AG04450 (cell line): ENCODE data around the gene SEMA5A. TPM values are rescaled to one million over a fixed set of nuclear protein-coding genes. Genes with fewer than 3 reads are reported as not detected.

Source experiments
- CTCF ChIA-PET: fragments of 300-600, 350-600 bp; formaldehyde crosslinking; extraction: SDS; loops from one replicate; lab custom pipeline; 2022; ENCODE audit warnings: antibody characterized with exemption, inconsistent platforms; lab: Charles Lee
- POLR2A ChIA-PET: fragments of 350-600 bp; formaldehyde crosslinking; extraction: SDS; loops from one replicate; lab custom pipeline; 2021; ENCODE audit warnings: antibody characterized with exemption, inconsistent platforms; lab: Yijun Ruan, JAX
- DNase-seq: peaks from one replicate; pipeline ENCODE4 v3.0.0-alpha.2; 2011; ENCODE audit warnings: low read depth, low spot score
- H3K27ac ChIP-seq: one replicate; pipeline ENCODE4 v1.5.1; 2012; ENCODE audit warnings: low read depth, low read length, control low read depth
- H3K27me3 ChIP-seq: one replicate; pipeline ENCODE4 v1.6.0; 2012; ENCODE audit warnings: low read length; ENCODE audit not compliant: control insufficient read depth, insufficient read depth
- H3K4me3 ChIP-seq: 2 replicates; pipeline ENCODE4 v1.5.1; 2011; ENCODE audit warnings: mild to moderate bottlenecking, low read depth, low read length, control low read depth
- H3K9me3 ChIP-seq: 2 replicates; pipeline ENCODE4 v1.5.1; 2012; ENCODE audit warnings: low read length; ENCODE audit not compliant: control insufficient read depth, insufficient read depth
- CTCF ChIP-seq: IDR thresholded peaks from 2 replicates; pipeline ENCODE4 v1.5.1; 2011; ENCODE audit warnings: low read depth, low read length, control low read depth, inconsistent platforms
- polyA plus RNA-seq: library from polyadenylated mRNA; depleted of rRNA; stranded (reverse); fragments of >200 nt; gene quantifications from 2 replicates; pipeline ENCODE4 v1.2.3, GENCODE V29; 2011

Gene SEMA5A
- polyA plus RNA-seq, 1 experiment: 31.8 TPM

DNA sequence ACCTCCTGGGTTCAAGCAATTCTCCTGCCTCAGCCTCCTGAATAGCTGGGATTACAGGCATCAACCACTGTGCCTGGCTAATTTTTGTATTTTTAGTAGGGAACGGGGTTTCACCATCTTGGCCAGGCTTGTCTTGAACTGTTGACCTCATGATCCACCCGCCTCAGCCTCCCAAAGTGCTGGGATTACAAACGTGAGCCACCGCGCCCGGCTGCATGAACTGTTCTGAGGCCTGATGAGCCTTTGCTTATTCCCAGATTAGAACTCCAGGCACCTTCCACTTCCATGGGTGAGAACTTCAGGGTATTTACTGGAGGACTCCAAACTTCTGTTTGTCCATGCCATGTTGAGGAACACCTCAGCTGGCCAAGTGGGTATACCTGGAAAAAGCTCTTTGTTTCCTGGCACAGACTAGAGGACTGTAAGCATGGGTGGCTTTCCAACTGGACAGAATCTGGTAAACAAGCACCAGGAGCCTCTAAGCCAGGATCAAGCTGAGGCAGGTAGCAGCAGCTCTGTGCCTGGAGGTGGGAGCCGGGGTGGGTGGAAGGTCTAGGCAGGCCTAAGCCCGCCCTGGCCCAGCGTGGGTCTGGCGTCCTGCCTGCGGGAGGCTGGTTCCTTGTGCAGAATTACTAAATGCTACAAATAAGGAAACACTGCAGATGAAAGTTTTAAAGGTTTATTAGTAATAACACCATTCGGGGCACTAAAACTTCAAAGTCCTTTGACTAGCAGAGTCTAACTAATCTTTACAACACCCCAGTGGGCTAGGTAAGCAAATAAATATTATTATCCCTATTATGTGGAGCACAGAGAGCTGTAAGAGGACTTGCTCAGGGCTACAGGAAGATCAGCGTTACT is 78.4 kb downstream of the SEMA5A start:
- ChIA-PET CTCF (interaction anchor here (0.7 kb wide), 1 partner anchor 46 kb away, joined by 3 read pairs; no protein-coding TSS in a partner anchor), POLR2A (interaction anchor here (1.0 kb wide), 1 partner anchor 20 kb away, joined by 5 read pairs; no protein-coding TSS in a partner anchor)
- Histone ChIP-seq H3K9me3 (no peaks in the 10 kb centered on the region; the same call in 1 of the 2 replicates), H3K27me3 (no peaks in the 10 kb centered on the region), H3K27ac (peak overlapping the region; percentile 75), H3K4me3 (no peak overlapping the region)
- DNase-seq: no peak
- no peak for TF ChIP-seq CTCF

- no peaks in the 10 kb centered on the region for H3K27me3 ChIP-seq
- DNase-seq: no peak
- ChIA-PET CTCF (interaction anchor here (0.7 kb wide), 1 partner anchor 47 kb away, joined by 3 read pairs; no protein-coding TSS in a partner anchor), POLR2A (interaction anchor here (1.0 kb wide), 1 partner anchor 19 kb away, joined by 5 read pairs; no protein-coding TSS in a partner anchor)
- H3K27ac ChIP-seq: no peak overlapping the region
- TF ChIP-seq CTCF: no peak
- no peaks in the 10 kb centered on the region; the same call in 1 of the 2 replicates for H3K9me3 ChIP-seq
- H3K4me3 ChIP-seq: no peak overlapping the region
These were observed 79.2 kb downstream of the SEMA5A start for GRCh38 chr5:9466697-9467096.

DNA sequence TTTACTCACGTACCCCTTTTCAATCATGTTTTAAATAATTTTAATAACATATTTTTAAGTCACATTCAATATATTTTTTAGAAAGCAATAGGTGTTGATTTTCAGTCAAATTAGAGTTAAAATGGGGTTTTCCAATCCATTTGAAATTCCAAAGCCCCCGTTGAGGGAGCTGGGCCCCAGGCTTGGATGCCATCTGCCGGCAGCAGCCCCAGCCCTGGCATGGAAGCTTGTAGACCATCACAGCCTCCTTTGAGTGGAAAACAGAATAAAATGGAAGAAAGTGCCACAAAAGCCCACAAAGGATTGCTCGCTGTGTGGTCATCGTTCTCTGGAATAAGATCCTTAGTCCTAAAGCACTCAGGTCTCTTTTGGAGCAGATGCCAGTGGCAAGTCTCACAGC is 81.4 kb downstream of the SEMA5A start:
- Histone ChIP-seq H3K4me3 (no peak overlapping the region), H3K27me3 (no peaks in the 10 kb centered on the region), H3K27ac (no peak overlapping the region), H3K9me3 (peaks cover under 1% of the 10 kb centered on the region)
- TF ChIP-seq CTCF: no peak
- ChIA-PET POLR2A (no interaction called here), CTCF (no interaction called here)
- DNase-seq: no peak

DNA sequence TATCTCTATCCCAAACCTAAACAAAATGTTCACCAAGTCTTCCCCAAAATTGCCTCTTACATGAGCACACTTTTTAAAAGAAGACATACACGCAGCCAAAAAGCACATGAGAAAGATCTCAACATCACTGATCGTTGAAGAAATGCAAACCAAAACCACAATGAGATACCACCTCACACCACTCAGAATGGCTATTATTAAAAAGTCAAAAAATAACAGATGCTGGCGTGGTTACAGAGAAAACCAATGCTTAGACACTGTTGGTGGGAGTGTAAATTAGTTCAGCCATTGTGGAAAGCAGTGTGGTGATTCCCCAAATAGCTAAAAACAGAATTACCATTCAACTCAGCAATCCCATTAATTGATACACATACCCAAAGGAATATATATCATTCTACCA is 83.8 kb downstream of the SEMA5A start:
- no peak for TF ChIP-seq CTCF
- Histone ChIP-seq H3K27me3 (no peaks in the 10 kb centered on the region), H3K27ac (no peak overlapping the region), H3K4me3 (no peak overlapping the region), H3K9me3 (peaks cover 5% of the 10 kb centered on the region)
- ChIA-PET POLR2A (no interaction called here), CTCF (no interaction called here)
- no peak for DNase-seq
